NCI-H1436 treated with DMSO at 0.1 percent for 48 hours (cell line): ENCODE results near the gene CD180.

Experiments
- DNase-seq: peaks from one replicate; lab custom pipeline; 2025; lab: John Stamatoyannopoulos, UW

CD180 gene

GRCh38 chr5:67211926-67212325 lies 15.3 kb upstream of the CD180 start:
- DNase-seq = no peak

- DNase-seq = no peak
Observed at GRCh38 chr5:67209141-67209771, 12.7 kb upstream of the CD180 start.

DNA sequence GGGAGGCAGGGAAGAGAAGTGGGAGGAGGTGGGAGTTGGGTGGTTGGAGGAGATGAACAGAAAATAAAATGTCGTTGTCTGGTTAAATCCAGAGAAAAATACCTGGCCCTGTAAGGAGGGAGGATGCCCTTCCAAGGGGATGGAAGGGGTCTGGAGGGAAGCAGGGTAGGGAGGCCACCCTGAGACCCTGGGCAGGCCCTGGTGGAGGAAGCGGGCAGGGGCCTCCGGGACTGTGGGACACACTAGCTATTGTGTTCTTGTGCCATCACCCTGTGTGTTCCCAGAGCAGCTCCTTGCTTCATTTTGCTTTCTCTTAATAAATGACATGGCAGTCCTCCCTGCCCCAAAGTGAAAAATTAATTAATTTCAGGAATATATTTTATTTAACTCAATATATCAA lies 11.8 kb upstream of the CD180 start:
- DNase-seq = no peak

DNA sequence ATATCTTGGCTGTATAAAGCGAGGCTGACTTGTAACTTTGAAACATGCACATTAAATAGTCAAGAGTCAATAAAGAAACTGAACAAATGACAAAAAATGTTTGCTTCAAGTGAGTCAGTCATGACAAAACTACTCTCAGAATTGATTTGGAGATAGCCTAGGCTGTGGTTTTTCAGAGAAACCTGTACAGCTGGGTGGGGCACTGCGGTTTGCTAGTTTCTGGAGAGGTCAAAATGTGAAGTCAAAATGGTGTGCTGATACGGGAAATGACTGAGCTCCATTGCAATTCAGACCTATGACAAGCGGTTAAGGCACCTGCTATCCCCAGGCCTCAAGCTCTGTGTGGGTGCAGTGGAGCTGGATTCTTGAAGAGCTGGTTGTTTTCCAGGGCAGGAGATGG lies 10.3 kb upstream of the CD180 start:
- no peak for DNase-seq

DNA sequence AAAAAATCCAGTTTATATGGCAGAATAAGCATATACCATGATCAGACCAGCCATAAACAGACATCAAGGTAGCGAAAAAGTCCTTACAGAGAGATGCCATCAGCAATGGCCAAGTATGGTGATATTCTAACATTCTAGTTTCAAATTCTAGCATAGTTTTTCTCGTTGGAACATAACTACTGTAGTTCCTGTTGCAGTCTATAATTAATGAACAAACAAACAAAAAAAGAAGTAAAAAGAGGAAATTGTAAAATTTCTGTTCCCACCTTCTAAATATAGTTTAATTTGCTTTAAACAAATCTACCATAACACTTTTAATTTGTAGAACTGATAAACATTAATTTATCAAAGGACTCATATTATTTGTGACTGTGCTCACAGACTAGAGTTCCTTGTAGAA lies 9.9 kb upstream of the CD180 start:
- no peak for DNase-seq

GRCh38 chr5:67205981-67206380 lies 9.4 kb upstream of the CD180 start:
- DNase-seq = no peak

- DNase-seq = no peak
Observed at GRCh38 chr5:67204821-67205220, 8.2 kb upstream of the CD180 start.

GRCh38 chr5:67203701-67204074 lies 7.1 kb upstream of the CD180 start:
- no peak for DNase-seq

DNA sequence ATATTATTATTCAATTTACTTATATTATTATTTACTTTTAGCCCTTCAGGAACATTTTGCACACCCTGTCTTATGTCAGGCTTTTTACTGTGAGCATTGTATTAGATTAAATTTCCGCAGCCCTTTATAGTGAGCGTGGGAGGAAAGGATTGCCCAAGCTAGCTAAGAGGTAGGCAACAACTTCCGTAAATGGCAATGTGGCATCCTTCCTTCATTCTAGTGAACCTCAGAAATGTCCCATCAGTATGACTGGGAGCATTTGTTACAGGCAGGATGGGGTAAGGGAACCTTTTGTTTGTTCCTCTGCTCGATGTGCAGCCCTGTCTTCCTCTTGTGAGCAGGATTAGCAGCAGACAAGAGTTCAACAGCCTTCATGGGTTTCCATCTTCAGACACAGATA lies 6.2 kb upstream of the CD180 start:
- DNase-seq = no peak

DNA sequence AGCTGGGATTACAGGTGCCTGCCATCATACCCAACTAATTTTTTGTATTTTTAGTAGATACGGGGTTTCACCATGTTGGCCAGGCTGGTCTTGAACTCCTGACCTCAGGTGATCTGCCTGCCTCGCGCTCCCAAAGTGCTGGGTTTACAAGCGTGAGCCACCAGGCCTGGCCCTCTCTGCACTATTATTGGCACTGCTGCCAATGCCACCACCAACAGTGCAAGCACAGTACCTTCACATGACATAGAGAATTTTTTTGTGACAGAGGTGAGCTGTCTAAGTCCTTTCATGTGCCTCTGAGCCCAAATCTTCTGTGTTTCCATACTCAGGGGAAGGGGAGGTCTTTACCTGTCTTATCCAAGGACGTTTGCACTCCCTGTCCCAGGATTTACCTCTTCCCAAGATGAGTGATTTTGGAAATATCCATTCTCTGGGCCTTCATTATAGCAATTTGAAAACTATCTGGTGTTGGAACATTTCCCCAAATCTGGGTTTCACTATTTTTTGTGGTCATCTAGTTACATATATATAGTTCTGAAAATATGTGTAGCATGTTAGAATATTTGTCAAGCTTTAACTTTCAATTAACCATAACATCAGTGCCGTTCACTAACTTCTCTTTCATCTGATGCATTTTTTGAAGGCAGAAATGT lies 5.4 kb upstream of the CD180 start:
- no peak for DNase-seq

DNA sequence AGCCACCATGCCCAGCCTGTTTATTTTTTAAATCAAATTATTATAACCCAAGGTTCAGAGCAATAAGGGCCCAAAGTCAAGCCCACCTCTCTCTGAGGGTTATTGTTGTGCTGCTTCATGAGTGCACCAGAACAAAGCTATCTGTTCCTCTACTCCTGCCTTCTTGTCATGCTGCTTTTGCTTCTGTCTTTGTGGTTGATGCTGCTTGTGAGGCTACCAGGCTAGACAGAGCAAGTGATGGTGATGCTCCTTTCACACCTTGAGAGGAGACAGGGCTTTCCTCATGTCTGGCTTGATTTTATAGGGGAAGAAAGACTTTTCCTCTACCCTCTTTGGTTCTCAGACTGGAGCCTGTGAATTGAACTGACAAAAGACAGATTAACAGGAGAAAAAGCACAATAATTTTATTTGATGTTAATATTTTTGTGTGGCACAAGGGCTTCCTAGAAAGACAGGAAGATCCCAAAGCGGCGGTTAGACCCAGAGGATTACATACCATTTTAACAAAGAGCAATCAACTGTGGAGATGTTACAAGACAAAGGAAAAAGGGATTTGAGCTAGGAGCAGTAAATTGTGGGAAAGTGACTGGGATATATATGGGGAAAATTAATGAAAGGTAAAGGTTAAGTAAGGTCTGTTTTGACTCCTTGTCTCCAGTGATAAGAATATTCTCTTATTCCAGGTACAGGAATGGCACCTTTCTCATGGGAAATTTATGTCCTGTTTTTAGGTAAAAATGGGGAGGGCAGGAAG lies 4.4 kb upstream of the CD180 start:
- DNase-seq = no peak

GRCh38 chr5:67199859-67200258 lies 3.3 kb upstream of the CD180 start:
- DNase-seq = no peak

GRCh38 chr5:67198917-67199316 lies 2.3 kb upstream of the CD180 start:
- no peak for DNase-seq

- no peak for DNase-seq
Observed at GRCh38 chr5:67197536-67197935, 937 bp upstream of the CD180 start.

DNA sequence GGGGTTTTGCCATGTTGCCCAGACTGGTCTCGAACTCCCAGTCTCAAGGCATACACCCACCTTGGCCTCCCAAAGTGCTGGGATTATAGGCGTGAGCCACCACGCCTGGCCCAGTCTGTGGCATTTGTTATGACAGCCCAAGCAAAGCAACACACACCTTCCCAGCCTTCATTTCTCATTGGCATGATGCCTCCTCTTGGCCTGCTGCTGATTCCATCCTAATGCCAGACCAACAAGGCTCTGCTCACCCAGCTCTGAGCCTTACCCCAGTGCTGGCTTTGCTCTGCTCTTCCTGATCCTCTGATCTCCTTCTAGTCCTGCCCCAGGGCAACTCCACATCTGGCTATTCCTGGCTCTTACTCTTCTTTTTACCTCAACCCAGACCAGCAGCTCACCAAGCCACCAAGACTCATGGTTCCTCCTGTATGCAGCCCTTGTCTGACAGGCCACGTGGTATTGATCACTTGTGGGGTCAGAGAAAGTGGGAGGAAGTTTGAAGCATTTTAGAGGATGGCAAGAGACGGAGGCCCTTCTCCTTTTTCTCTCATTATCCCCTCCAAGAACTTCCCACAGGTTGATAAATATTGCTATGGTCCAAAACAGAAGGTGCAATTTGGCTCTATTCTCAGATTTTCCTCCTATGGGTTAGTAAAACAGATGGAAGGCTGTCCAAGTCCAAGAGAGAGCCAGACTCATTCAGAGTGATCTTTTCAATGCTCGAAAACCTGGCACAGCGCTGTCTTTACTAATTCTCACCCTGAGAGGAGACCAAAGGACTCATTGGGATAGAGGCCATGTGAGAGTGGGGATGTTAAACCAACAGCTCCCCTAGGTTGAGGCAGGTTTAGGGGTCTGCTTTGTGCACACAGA lies 958 bp downstream of the CD180 start:
- DNase-seq = no peak

GRCh38 chr5:67194166-67194565 lies 2.4 kb downstream of the CD180 start:
- no peak for DNase-seq

GRCh38 chr5:67193439-67193807 lies 3.2 kb downstream of the CD180 start:
- no peak for DNase-seq

- no peak for DNase-seq
Observed at GRCh38 chr5:67192719-67193438, 3.7 kb downstream of the CD180 start.

GRCh38 chr5:67190861-67191260 lies 5.7 kb downstream of the CD180 start:
- DNase-seq = no peak

- no peak for DNase-seq
Observed at GRCh38 chr5:67190410-67190809, 6.2 kb downstream of the CD180 start.

DNA sequence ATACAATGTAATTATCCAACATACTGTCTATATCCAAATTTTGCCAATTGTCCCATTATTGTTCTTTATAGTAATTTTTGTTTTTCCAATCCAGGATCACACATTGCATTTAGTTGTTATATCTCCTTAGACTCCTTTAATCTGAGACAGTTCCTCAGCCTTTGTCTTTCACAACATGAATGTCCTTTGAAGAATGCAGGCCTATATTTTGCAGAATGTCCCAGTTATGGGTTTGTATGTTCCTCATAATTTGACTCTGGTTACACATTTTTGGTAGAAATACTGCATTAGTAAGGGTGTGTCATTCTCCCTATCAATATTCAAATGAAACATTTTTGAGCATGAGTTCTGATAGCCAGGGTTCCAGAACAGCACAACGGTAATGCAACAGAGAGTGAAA lies 6.7 kb downstream of the CD180 start:
- no peak for DNase-seq

- no peak for DNase-seq
Observed at GRCh38 chr5:67189079-67189354, 7.6 kb downstream of the CD180 start.
